H9 (cell line): ENCODE results near the gene MSH3. TPM values are rescaled to one million over a fixed set of nuclear protein-coding genes. Genes with fewer than 3 reads are reported as not detected.
A peak's percentile ranks its signal among the peaks of the same experiment; 100 is the strongest.

Experiments used
- DNase-seq: peaks from one replicate; pipeline ENCODE4 v3.0.0-alpha.2; 2017
- H2AFZ ChIP-seq: one replicate; pipeline ENCODE4 v1.6.1; 2013; ENCODE audit warnings: mild to moderate bottlenecking, low read length, control low read depth, moderate library complexity
- H2AK5ac ChIP-seq: 2 replicates; pipeline ENCODE4 v1.6.1; 2013; ENCODE audit warnings: low read length, control low read depth, mixed read lengths; ENCODE audit not compliant: insufficient read length
- H2BK120ac ChIP-seq: one replicate; pipeline ENCODE4 v1.6.1; 2013; ENCODE audit warnings: low read depth, mild to moderate bottlenecking, low read length, control low read depth, inconsistent platforms; ENCODE audit not compliant: poor library complexity, severe bottlenecking
- H2BK12ac ChIP-seq: 2 replicates; pipeline ENCODE4 v1.6.1; 2013; ENCODE audit warnings: low read length, control low read depth, mixed read lengths, low read depth; ENCODE audit not compliant: insufficient read length
- H2BK15ac ChIP-seq: 2 replicates; pipeline ENCODE4 v1.6.1; 2013; ENCODE audit warnings: low read depth, low read length, control low read depth
- H2BK20ac ChIP-seq: one replicate; pipeline ENCODE4 v1.6.1; 2013; ENCODE audit warnings: low read depth, mild to moderate bottlenecking, low read length, control low read depth, inconsistent platforms; ENCODE audit not compliant: poor library complexity, severe bottlenecking
- H2BK5ac ChIP-seq: 2 replicates; pipeline ENCODE4 v1.6.1; 2013; ENCODE audit warnings: low read length, control low read depth, mixed read lengths; ENCODE audit not compliant: insufficient read length
- H3K14ac ChIP-seq: 2 replicates; pipeline ENCODE4 v1.6.1; 2013; ENCODE audit warnings: low read length, control low read depth; ENCODE audit not compliant: insufficient read depth
- H3K18ac ChIP-seq: 2 replicates; pipeline ENCODE4 v1.6.1; 2013; ENCODE audit warnings: low read depth, mild to moderate bottlenecking, mixed read lengths, low read length, control low read depth; ENCODE audit not compliant: insufficient read length
- H3K23ac ChIP-seq: 2 replicates; pipeline ENCODE4 v1.6.1; 2013; ENCODE audit warnings: low read length, control low read depth, mixed read lengths, low read depth; ENCODE audit not compliant: insufficient read length
- H3K23me2 ChIP-seq: 2 replicates; pipeline ENCODE4 v1.6.1; 2013; ENCODE audit warnings: low read depth, mild to moderate bottlenecking, mixed read lengths, low read length, control low read depth; ENCODE audit not compliant: insufficient read length, poor library complexity, severe bottlenecking
- H3K27ac ChIP-seq: 2 replicates; pipeline ENCODE4 v1.5.1; 2013; ENCODE audit warnings: low read length, control low read depth, mixed read lengths, low read depth; ENCODE audit not compliant: insufficient read length
- H3K27me3 ChIP-seq: 2 replicates; pipeline ENCODE4 v1.6.1; 2013; ENCODE audit warnings: low read length, control low read depth, inconsistent platforms; ENCODE audit not compliant: insufficient read depth
- H3K4ac ChIP-seq: 2 replicates; pipeline ENCODE4 v1.6.1; 2013; ENCODE audit warnings: low read depth, mild to moderate bottlenecking, control low read depth, inconsistent platforms, low read length, moderate library complexity
- H3K4me1 ChIP-seq: 2 replicates; pipeline ENCODE4 v1.6.1; 2013; ENCODE audit warnings: low read length, control low read depth, inconsistent platforms; ENCODE audit not compliant: insufficient read depth
- H3K4me2 ChIP-seq: 2 replicates; pipeline ENCODE4 v1.6.1; 2013; ENCODE audit warnings: low read length, control low read depth, mixed read lengths; ENCODE audit not compliant: insufficient read length, insufficient read depth
- H3K56ac ChIP-seq: 2 replicates; pipeline ENCODE4 v1.6.1; 2013; ENCODE audit warnings: low read depth, mild to moderate bottlenecking, mixed read lengths, low read length, control low read depth; ENCODE audit not compliant: insufficient read length
- H3K79me1 ChIP-seq: 2 replicates; pipeline ENCODE4 v1.6.1; 2013; ENCODE audit warnings: low read depth, mild to moderate bottlenecking, moderate library complexity, low read length, control low read depth, inconsistent platforms; ENCODE audit not compliant: insufficient read depth, poor library complexity, severe bottlenecking
- H3K79me2 ChIP-seq: 2 replicates; pipeline ENCODE4 v1.6.1; 2013; ENCODE audit warnings: low read length, control low read depth, inconsistent platforms; ENCODE audit not compliant: insufficient read depth
- H3K9ac ChIP-seq: 2 replicates; pipeline ENCODE4 v1.6.1; 2013; ENCODE audit warnings: low read length, control low read depth, mixed read lengths; ENCODE audit not compliant: insufficient read length; ENCODE audit errors: extremely low read depth
- H3K9me3 ChIP-seq: one replicate; pipeline ENCODE4 v1.6.1; 2013; ENCODE audit warnings: low read depth, low read length, inconsistent platforms; ENCODE audit not compliant: control insufficient read depth
- H3T11ph ChIP-seq: one replicate; pipeline ENCODE4 v1.6.1; 2013; ENCODE audit warnings: mild to moderate bottlenecking, low read length, control low read depth, inconsistent platforms
- H4K20me1 ChIP-seq: one replicate; pipeline ENCODE4 v1.6.1; 2013; ENCODE audit not compliant: control insufficient read depth, insufficient read length, insufficient read depth
- H4K5ac ChIP-seq: 2 replicates; pipeline ENCODE4 v1.6.1; 2013; ENCODE audit warnings: low read depth, mild to moderate bottlenecking, mixed read lengths, low read length, control low read depth; ENCODE audit not compliant: insufficient read length
- H4K8ac ChIP-seq: replicated peaks from 2 replicates; pipeline ENCODE4 v1.6.1; 2013; ENCODE audit warnings: low read length, control low read depth, mixed read lengths, low read depth; ENCODE audit not compliant: insufficient read length
- H4K91ac ChIP-seq: 2 replicates; pipeline ENCODE4 v1.6.1; 2013; ENCODE audit warnings: low read depth, mild to moderate bottlenecking, moderate library complexity, mixed read lengths, low read length, control low read depth; ENCODE audit not compliant: insufficient read length
- H3K27ac Mint-ChIP-seq, 3 experiments: 2 replicates in 2 of 3; 3 replicates in 1 of 3; pipeline ENCODE4 v1.8.0; 2020 to 2021; ENCODE audit warnings: mixed read lengths in 3 of 3, mild to moderate bottlenecking in 1 of 3, moderate library complexity in 1 of 3
- H3K27me3 Mint-ChIP-seq: 2 replicates; pipeline ENCODE4 v1.8.0; 2021; ENCODE audit warnings: low read depth, mild to moderate bottlenecking, moderate library complexity, mixed read lengths
- H3K36me3 Mint-ChIP-seq, 3 experiments: 2 replicates in 2 of 3; 3 replicates in 1 of 3; pipeline ENCODE4 v1.8.0; 2020 to 2021; ENCODE audit warnings: low read depth in 3 of 3, mixed read lengths in 3 of 3; ENCODE audit not compliant: insufficient read depth in 1 of 3
- H3K4me1 Mint-ChIP-seq, 2 experiments: 2 replicates each; pipeline ENCODE4 v1.8.0; 2020; ENCODE audit warnings: mixed read lengths in 2 of 2
- H3K4me3 Mint-ChIP-seq, 2 experiments: 2 replicates in 1 of 2; 3 replicates in 1 of 2; pipeline ENCODE4 v1.8.0; 2020 to 2021; ENCODE audit warnings: mild to moderate bottlenecking in 2 of 2, mixed read lengths in 2 of 2, moderate library complexity in 1 of 2
- H3K9me3 Mint-ChIP-seq, 2 experiments: 2 replicates in 1 of 2; 3 replicates in 1 of 2; pipeline ENCODE4 v1.8.0; 2020; ENCODE audit warnings: mild to moderate bottlenecking in 2 of 2, mixed read lengths in 2 of 2, moderate library complexity in 1 of 2
- WGBS: extraction: QIAGEN DNeasy Blood & Tissue Kit; methylation state at CpG from one replicate; pipeline ENCODE4 v1.1.7; 2013; ENCODE audit warnings: missing lambda C conversion rate, low lambda C conversion rate, mixed read lengths; ENCODE audit not compliant: insufficient read length; ENCODE audit errors: extremely low coverage; 5-methylcytosine and 5-hydroxymethylcytosine counted together
- total RNA-seq: library from RNA; stranded (reverse); gene quantifications from 2 replicates; pipeline ENCODE4 v1.2.1, GENCODE V29; 2021
- TF ChIP-seq, protein P1 (sequence below): fragments of 200-600 bp; sonication (generic); conservative IDR thresholded peaks from 3 replicates; pipeline ENCODE4 v1.8.0; 2021; ENCODE audit warnings: antibody characterized with exemption, mild to moderate bottlenecking

The MSH3 gene
- total RNA-seq, 1 experiment from 2014 or later = 17.3 TPM

- H2BK20ac ChIP-seq = no peak overlapping the region
- H3K9me3 Mint-ChIP-seq = no peaks in the 10 kb centered on the region
- H3K79me2 ChIP-seq = no peaks in the 10 kb centered on the region
- no peak overlapping the region for H3K18ac ChIP-seq
- no peaks in the 10 kb centered on the region for H3K9me3 ChIP-seq
- H3K27ac ChIP-seq = no peak overlapping the region
- no peak overlapping the region for H2BK15ac ChIP-seq
- no peaks in the 10 kb centered on the region for H3K79me1 ChIP-seq
- WGBS = no CpG with 5 or more reads among the region's 2 CpGs
- H3K36me3 Mint-ChIP-seq = peaks cover 0 to 14% (median 1%) of the 10 kb centered on the region in 3 experiments; a peak in 4 of 7 replicates
- H3K23me2 ChIP-seq = no peaks in the 10 kb centered on the region
- no peak overlapping the region for H4K5ac ChIP-seq
- H3K56ac ChIP-seq = no peak overlapping the region
- no peak overlapping the region for H2AFZ ChIP-seq
- no peak overlapping the region for H4K8ac ChIP-seq
- H3K4me2 ChIP-seq = no peak overlapping the region
- no peak overlapping the region for H3K9ac ChIP-seq
- TF ChIP-seq, protein P1, sequence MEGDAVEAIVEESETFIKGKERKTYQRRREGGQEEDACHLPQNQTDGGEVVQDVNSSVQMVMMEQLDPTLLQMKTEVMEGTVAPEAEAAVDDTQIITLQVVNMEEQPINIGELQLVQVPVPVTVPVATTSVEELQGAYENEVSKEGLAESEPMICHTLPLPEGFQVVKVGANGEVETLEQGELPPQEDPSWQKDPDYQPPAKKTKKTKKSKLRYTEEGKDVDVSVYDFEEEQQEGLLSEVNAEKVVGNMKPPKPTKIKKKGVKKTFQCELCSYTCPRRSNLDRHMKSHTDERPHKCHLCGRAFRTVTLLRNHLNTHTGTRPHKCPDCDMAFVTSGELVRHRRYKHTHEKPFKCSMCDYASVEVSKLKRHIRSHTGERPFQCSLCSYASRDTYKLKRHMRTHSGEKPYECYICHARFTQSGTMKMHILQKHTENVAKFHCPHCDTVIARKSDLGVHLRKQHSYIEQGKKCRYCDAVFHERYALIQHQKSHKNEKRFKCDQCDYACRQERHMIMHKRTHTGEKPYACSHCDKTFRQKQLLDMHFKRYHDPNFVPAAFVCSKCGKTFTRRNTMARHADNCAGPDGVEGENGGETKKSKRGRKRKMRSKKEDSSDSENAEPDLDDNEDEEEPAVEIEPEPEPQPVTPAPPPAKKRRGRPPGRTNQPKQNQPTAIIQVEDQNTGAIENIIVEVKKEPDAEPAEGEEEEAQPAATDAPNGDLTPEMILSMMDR = no peak
- H3K4me1 ChIP-seq = no peaks in the 10 kb centered on the region
- H3K4ac ChIP-seq = no peak overlapping the region
- no peak overlapping the region for H3K4me3 Mint-ChIP-seq
- peaks cover 11 to 13% of the 10 kb centered on the region in 2 experiments for H3K4me1 Mint-ChIP-seq
- H4K20me1 ChIP-seq = no peaks in the 10 kb centered on the region
- H2BK120ac ChIP-seq = no peak overlapping the region
- H2AK5ac ChIP-seq = no peak overlapping the region
- H3K27ac Mint-ChIP-seq = 0 out of 7 replicates have a peak overlapping the region, but pooled peaks of 1 of the 3 experiments have one; percentile 53
- no peak overlapping the region for H3K23ac ChIP-seq
- no peak overlapping the region for H4K91ac ChIP-seq
- H2BK12ac ChIP-seq = no peak overlapping the region
- H3T11ph ChIP-seq = no peak overlapping the region
- DNase-seq = no peak
- H2BK5ac ChIP-seq = no peak overlapping the region
- H3K27me3 Mint-ChIP-seq = no peaks in the 10 kb centered on the region
- H3K14ac ChIP-seq = no peak overlapping the region
- H3K27me3 ChIP-seq = no peaks in the 10 kb centered on the region
Measured at GRCh38 chr5:80712919-80713318, 58.5 kb downstream of the MSH3 start.
